AG09319 (cell line): ENCODE measurements around the gene SNAI3.

Experiments
- DNase-seq: peaks from one replicate; pipeline ENCODE4 v3.0.0-alpha.2; 2010; ENCODE audit warnings: low read depth; ENCODE audit errors: extremely low read depth
- CTCF ChIP-seq: IDR thresholded peaks from 2 replicates; pipeline ENCODE4 v1.5.1; 2011; ENCODE audit warnings: low read depth, mild to moderate bottlenecking, inconsistent platforms, low read length, moderate library complexity

The SNAI3 gene

GRCh38 chr16:88702371-88703210, 16.3 kb upstream of the SNAI3 start:
- TF ChIP-seq CTCF, result no peak
- no peak for DNase-seq

GRCh38 chr16:88701581-88702370, 15.5 kb upstream of the SNAI3 start:
- no peak for TF ChIP-seq CTCF

GRCh38 chr16:88700636-88701482, 14.6 kb upstream of the SNAI3 start:
- no peak for TF ChIP-seq CTCF
- no peak for DNase-seq

More at GRCh38 chr16:88701581-88702370, 15.5 kb upstream of the SNAI3 start:
- DNase-seq, result no peak

GRCh38 chr16:88700322-88700635, 14.0 kb upstream of the SNAI3 start:
- DNase-seq, result no peak
- no peak for TF ChIP-seq CTCF

- no peak for TF ChIP-seq CTCF
These were observed 12.9 kb upstream of the SNAI3 start for GRCh38 chr16:88699180-88699579.

GRCh38 chr16:88698646-88699045, 12.3 kb upstream of the SNAI3 start:
- DNase-seq, result no peak
- no peak for TF ChIP-seq CTCF

More at GRCh38 chr16:88699180-88699579, 12.9 kb upstream of the SNAI3 start:
- DNase-seq, result no peak
